Retinal pigment epithelial cell (primary cell): Measurements from ENCODE around the gene TCP10L.

ENCODE experiments used
- DNase-seq: peaks from one replicate; pipeline ENCODE4 v3.0.0-alpha.2; 2010; ENCODE audit warnings: low read depth
- H3K4me3 ChIP-seq: 2 replicates; pipeline ENCODE4 v1.5.1; 2011; ENCODE audit warnings: mild to moderate bottlenecking, low read length, control low read depth, moderate library complexity
- TF ChIP-seq, protein P1 (sequence below): conservative IDR thresholded peaks from 2 replicates; pipeline ENCODE4 v1.5.1; 2011; ENCODE audit warnings: low read depth, low read length, control low read depth, inconsistent platforms

Gene TCP10L

DNA sequence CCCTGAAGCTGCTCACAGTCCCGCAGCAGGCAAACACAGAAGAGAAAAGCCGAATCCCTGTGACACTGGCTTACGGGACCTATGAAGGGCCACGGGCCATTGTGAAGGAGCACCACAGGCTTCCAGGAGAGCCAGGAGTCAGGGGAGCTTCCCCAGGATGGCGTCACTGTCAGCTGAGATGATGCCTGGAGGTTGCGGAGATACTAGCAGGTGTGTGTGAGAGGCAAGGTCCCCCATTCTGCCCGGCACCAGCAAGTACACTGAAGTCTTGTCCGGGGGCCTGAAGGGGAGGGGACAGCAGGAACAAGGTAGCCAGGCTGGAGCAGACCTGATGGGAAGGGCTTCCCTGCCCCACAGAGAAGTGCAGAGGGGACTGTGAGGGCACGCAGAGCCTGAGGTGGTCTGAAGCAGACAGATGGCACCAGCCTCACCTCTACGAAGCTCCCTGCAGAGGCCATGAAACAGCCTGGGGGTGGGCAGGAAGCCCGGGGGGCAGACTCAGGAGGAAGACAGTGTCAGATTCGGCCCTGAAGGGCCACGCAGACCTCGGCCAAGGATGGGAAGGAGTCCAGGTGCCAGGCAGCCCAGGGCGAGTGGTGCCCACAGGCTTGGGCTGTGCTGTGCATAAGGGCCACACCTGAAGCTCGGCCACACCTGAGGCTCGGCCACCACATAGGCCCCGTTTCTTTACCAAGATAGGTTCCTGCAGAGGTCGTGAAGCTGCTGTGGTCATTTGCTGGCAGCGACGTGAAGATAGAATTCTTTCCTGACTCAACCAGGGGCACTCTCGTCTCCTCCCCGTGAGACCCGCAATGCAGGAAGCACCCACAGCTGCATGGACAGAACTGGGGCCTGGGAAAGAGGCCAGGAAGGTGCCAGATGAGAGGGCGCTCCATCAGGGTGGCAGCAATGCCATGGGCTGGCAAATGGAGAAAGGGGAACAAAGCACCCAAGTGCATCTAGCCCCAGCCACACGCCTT lies 10.1 kb downstream of the TCP10L start:
- TF ChIP-seq, protein P1, sequence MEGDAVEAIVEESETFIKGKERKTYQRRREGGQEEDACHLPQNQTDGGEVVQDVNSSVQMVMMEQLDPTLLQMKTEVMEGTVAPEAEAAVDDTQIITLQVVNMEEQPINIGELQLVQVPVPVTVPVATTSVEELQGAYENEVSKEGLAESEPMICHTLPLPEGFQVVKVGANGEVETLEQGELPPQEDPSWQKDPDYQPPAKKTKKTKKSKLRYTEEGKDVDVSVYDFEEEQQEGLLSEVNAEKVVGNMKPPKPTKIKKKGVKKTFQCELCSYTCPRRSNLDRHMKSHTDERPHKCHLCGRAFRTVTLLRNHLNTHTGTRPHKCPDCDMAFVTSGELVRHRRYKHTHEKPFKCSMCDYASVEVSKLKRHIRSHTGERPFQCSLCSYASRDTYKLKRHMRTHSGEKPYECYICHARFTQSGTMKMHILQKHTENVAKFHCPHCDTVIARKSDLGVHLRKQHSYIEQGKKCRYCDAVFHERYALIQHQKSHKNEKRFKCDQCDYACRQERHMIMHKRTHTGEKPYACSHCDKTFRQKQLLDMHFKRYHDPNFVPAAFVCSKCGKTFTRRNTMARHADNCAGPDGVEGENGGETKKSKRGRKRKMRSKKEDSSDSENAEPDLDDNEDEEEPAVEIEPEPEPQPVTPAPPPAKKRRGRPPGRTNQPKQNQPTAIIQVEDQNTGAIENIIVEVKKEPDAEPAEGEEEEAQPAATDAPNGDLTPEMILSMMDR: no peak
- no peak overlapping the region for H3K4me3 ChIP-seq
- DNase-seq: no peak

DNA sequence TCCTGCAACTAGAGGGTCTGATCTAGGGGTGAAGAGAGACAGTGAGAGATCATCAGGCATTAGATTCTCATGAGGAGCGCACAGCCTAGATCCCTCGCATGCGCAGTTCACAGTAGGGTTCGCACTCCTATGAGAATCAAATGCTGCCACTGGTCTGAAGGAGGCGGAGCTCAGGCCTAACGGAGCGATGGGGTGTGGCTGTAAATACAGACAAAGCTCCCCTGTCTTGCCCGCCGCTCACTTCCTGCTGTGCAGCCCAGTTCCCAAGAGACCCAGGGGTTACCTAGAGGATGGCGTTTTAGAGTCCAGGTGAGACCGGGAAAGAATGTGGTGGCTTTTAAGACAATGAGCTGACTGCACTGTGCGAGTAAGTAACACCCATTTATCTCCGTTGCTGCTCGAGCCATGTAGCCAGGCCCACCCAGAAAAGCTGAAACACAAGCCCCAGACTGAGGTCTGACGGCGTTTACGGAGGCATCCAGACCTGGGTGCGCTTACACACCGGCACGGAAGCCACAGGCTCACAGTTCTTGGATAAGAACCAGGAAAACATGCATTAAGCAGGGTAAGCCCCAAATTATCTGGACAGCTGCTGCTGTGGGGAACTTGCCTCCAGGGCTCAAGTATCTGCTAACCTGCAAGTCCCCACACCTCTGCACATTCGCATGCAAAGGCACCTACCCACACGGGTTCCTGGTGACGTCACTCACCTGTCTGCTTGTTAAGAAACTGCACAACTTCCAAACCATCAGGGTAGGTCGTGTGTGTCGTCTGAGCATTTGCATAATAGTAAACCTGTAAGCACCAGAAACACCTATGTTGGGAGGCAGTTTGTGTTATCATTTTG lies 12.5 kb downstream of the TCP10L start:
- no peak overlapping the region for H3K4me3 ChIP-seq
- TF ChIP-seq, protein P1: no peak
- DNase-seq: no peak

DNA sequence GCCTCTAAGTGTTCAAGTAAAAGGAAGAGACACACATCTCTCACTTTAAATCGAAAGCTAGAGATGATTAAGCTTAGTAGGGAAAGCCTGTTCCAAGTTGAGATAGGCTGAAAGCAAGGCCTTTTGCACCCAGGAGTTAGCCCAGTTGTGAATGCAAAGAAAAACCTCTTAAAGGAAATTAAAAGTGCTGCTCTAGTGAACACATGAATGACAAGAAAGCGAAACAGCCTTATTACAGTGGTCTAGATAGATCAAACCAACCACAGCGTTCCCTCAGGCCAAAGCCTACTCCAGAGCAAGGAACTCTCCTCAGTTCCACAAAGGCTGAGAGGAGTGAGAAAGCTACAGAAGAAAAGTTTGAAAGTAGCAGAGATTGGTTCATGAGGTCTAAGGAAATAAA lies 14.9 kb downstream of the TCP10L start:
- DNase-seq: no peak
- no peak overlapping the region for H3K4me3 ChIP-seq
- TF ChIP-seq, protein P1: no peak

DNA sequence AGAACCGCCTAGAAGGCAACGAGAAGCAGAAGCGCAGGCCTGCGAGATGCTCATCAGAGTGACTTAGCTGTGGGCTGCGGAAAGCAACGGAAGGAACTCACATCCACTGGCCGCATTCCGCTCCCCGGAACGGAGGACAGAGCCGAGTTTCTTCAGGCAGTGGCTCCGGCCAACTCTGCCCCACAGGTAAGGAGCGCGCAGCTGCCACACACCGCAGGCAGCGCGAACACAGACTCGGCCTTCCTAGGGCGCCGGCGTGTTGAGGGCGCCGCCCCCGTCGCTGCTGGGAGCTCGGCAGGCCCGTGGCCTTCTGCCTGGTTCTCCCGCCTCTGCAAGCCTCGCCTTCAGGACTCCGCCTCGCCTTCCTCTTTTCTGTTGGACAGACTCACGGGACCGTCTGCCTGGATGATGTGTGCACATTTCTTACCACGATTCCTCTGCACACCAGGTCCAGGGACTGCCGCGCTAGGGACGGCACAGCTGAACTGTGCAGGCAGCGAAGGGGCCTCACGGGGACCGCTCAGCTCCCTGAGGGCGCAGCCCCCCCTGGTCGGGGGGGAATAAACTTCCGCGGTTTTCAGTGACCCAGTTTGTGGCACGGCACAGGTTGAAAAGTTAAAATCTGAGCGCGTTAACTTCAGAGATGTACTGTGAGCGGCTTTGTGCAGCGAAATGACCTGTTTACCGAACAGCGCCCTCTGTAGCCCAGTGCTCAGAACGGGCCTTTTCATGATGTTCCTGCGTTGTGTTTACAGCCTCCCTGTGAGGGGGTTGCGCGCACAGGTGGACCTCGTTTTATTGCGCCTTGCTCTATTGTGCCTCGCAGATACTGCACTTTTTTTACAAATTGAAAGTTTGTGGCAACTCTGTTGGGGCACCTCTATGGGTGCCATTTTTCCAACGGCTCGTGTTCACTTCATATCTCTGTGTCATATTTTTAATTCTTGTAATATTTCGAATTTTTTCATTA lies 15.8 kb downstream of the TCP10L start:
- H3K4me3 ChIP-seq: peak overlapping the region; percentile 78
- peak; percentile 50 for DNase-seq
- TF ChIP-seq, protein P1: peak; percentile 92

DNA sequence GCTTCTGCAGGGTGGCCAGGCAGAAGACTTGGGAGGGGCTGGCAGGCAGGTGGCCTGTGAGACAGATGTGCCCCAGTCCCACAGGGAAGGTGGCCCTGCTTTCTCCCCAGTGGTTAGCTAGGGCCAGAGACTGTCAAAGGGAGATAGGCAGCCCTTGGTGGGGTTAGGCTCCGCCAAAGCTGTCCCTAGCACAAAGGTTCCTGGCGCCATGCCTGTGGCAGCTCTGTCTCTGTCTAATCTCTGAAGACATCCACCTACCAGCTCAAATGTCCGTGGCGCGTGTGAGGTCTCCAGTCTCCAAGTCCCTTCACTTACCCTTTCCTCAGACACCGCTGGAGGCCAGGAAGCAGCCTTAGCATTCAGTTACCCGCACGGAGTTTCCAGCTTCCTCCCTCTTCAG lies 17.7 kb downstream of the TCP10L start:
- no peak for DNase-seq
- TF ChIP-seq, protein P1: no peak
- no peak overlapping the region for H3K4me3 ChIP-seq

DNA sequence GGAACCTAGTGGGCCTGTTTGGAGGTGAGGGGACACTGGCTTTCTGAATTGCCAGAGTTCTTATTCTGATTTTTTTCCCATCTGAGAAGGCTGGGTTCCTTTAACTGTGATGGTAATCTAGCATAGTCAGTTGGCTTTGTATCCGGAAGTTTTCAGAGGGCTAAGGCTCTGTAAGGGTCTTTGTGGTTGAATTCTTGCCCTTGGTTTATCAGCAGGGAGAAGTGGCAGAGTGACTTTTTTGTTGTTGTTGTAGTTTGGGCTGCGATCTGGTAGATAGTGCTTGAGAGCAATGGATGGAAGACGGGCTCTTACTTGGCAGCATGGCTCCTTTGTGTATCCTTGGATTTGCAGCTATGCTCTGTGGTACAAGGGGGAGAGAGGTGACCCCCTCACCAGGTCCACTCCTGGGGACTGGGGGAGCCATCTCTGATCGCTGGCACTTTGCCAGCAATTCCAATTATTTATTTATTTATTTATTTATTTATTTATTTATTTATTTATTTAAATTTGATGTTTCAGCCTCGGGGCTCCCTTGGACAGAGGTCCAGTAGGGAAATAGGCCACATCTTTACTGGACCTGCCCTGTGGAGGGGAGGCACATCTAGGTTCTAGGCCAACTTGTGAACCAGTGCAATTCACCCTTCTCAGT lies 18.5 kb downstream of the TCP10L start:
- TF ChIP-seq, protein P1: no peak
- no peak overlapping the region for H3K4me3 ChIP-seq

More for the DNA sequence above, 18.5 kb downstream of the TCP10L start:
- DNase-seq: no peak
